ENCODE results near the gene CYP26B1. TPM values are rescaled to one million over a fixed set of nuclear protein-coding genes. Genes with fewer than 3 reads are reported as not detected.

Gene CYP26B1
- total RNA-seq, 1 experiment from 2014 or later = 0.20 TPM

DNA sequence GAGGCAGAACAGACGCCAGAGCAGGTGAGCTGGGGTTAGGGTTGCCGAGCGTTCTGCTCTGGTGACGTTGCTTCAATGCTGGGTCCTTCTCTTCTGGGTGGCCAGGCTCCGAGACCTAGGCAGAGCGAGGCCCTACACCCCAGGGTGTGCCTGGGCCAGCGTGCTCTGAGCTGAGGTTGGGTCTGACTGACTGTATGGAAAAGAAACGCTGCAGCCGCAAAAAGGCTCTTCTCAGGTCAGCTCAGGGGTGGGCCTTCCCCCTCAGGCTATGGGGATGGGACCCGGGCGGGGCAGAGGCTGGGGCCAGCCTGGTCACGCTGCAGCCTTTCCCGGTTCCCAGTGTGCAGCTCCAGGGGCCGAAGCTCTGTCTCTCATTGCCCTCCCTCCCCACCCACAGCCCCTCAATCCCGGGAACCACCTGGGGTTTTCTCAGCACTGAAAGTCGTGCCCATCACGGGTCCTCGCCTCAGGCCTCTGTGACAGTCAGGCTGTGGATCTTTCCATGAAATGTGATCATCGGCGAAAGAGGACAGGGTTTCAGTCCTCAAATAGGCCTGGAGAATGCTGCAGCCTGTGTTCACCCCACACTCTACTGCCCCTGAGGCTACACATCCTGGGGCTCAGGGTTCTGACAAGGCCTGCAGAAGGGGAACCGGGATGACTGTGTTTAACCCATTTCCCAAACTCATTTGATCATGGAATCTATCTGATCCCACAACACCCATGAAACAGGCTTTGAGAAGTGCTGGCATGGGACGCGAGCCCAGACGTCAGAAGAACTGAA lies 19.4 kb downstream of the CYP26B1 start:
- WGBS (ENCODE audit: extremely low coverage, insufficient read length, low lambda C conversion rate) = no CpG with 5 or more reads among the region's 24 CpGs
- peaks cover 20 to 29% of the 10 kb centered on the region in 2 experiments for H3K4me1 Mint-ChIP-seq
- no peak overlapping the region for H3K27ac ChIP-seq (ENCODE audit: insufficient read length, low read depth, low read length)
- H2BK15ac ChIP-seq (ENCODE audit: low read depth, low read length) = no peak overlapping the region
- no peaks in the 10 kb centered on the region for H3K27me3 ChIP-seq (ENCODE audit: insufficient read depth, low read length)
- no peak overlapping the region for H3K4ac ChIP-seq (ENCODE audit: low read depth, low read length)
- H3K4me3 Mint-ChIP-seq = no peak overlapping the region
- H2AK5ac ChIP-seq (ENCODE audit: insufficient read length, low read length) = no peak overlapping the region
- no peak overlapping the region for H2BK20ac ChIP-seq (ENCODE audit: low read depth, low read length, poor library complexity, severe bottlenecking)
- peaks cover 6% of the 10 kb centered on the region for H3K27me3 Mint-ChIP-seq (ENCODE audit: low read depth)
- no peak overlapping the region for H3K18ac ChIP-seq (ENCODE audit: insufficient read length, low read depth, low read length)
- DNase-seq = no peak
- H2AFZ ChIP-seq (ENCODE audit: low read length) = no peak overlapping the region
- no peaks in the 10 kb centered on the region for H3K9me3 ChIP-seq (ENCODE audit: control insufficient read depth, low read depth, low read length)
- H3K4me2 ChIP-seq (ENCODE audit: insufficient read depth, insufficient read length, low read length) = no peak overlapping the region
- H2BK5ac ChIP-seq (ENCODE audit: insufficient read length, low read length) = no peak overlapping the region
- no peak for TF ChIP-seq CTCF (conservative IDR thresholded peaks at IDR 0.05)
- H3K79me2 ChIP-seq (ENCODE audit: insufficient read depth, low read length) = no peaks in the 10 kb centered on the region
- no peak overlapping the region for H4K5ac ChIP-seq (ENCODE audit: insufficient read length, low read depth, low read length)
- H3K79me1 ChIP-seq (ENCODE audit: insufficient read depth, low read depth, low read length, poor library complexity, severe bottlenecking) = no peaks in the 10 kb centered on the region
- no peak overlapping the region for H3K27ac Mint-ChIP-seq
- no peak overlapping the region for H3T11ph ChIP-seq (ENCODE audit: low read length)
- no peaks in the 10 kb centered on the region for H3K23me2 ChIP-seq (ENCODE audit: insufficient read length, low read depth, low read length, poor library complexity, severe bottlenecking)
- H3K14ac ChIP-seq (ENCODE audit: insufficient read depth, low read length) = no peak overlapping the region
- H3K4me1 ChIP-seq (ENCODE audit: insufficient read depth, low read length) = no peaks in the 10 kb centered on the region; the same call in 1 of the 2 replicates
- no peak overlapping the region for H3K9ac ChIP-seq (ENCODE audit: extremely low read depth, insufficient read length, low read length)
- no peaks in the 10 kb centered on the region; a peak in 1 of 5 replicates for H3K9me3 Mint-ChIP-seq
- no peak overlapping the region for H2BK120ac ChIP-seq (ENCODE audit: low read depth, low read length, poor library complexity, severe bottlenecking)
- no peak overlapping the region for H3K23ac ChIP-seq (ENCODE audit: insufficient read length, low read depth, low read length)
- H2BK12ac ChIP-seq (ENCODE audit: insufficient read length, low read depth, low read length) = no peak overlapping the region
- H4K8ac ChIP-seq (replicated peaks; ENCODE audit: insufficient read length, low read depth, low read length) = no peak overlapping the region
- H3K56ac ChIP-seq (ENCODE audit: insufficient read length, low read depth, low read length) = no peak overlapping the region
- H4K91ac ChIP-seq (ENCODE audit: insufficient read length, low read depth, low read length) = no peak overlapping the region
- H4K20me1 ChIP-seq (ENCODE audit: control insufficient read depth, insufficient read depth, insufficient read length) = no peaks in the 10 kb centered on the region
- no peaks in the 10 kb centered on the region for H3K36me3 Mint-ChIP-seq (ENCODE audit: insufficient read depth in 1 of 3, low read depth in 3 of 3)
